Skeletal muscle tissue (tissue), 4 donors: Measurements from ENCODE around the gene ATP11C. TPM values are rescaled to one million over a fixed set of nuclear protein-coding genes. Genes with fewer than 3 reads are reported as not detected.
"Not testable (repeated sequence)": the region's sequence is repeated elsewhere in the genome, so short reads cannot be mapped to it uniquely, and the experiment has no call there.

Experiments
- H3K27ac ChIP-seq: one replicate; pipeline ENCODE4 v1.7.0; 2013; ENCODE audit warnings: mild to moderate bottlenecking, low read depth, low read length, inconsistent platforms
- H3K27me3 ChIP-seq, 3 donors: one replicate each; pipeline ENCODE4 v1.7.0; 2013; ENCODE audit warnings: low read length in 3 of 3; ENCODE audit not compliant: control insufficient read depth in 3 of 3, insufficient read depth in 3 of 3
- H3K36me3 ChIP-seq, 3 donors: one replicate each; pipeline ENCODE4 v1.7.0; 2013; ENCODE audit warnings: low read length in 3 of 3; ENCODE audit not compliant: control insufficient read depth in 3 of 3, insufficient read depth in 3 of 3
- H3K4me1 ChIP-seq, 3 donors: one replicate each; pipeline ENCODE4 v1.7.0; 2013; ENCODE audit warnings: low read length in 3 of 3, mild to moderate bottlenecking in 3 of 3; ENCODE audit not compliant: control insufficient read depth in 3 of 3, insufficient read depth in 3 of 3
- H3K4me3 ChIP-seq, 3 donors: one replicate each; pipeline ENCODE4 v1.7.0; 2013; ENCODE audit warnings: low read length in 3 of 3
- H3K9ac ChIP-seq, 3 donors: one replicate each; pipeline ENCODE4 v1.7.0; 2013; ENCODE audit warnings: low read length in 3 of 3, mild to moderate bottlenecking in 3 of 3, moderate library complexity in 2 of 3, low read depth in 1 of 3
- H3K9me3 ChIP-seq, 3 donors: one replicate each; pipeline ENCODE4 v1.7.0; 2013; ENCODE audit warnings: low read length in 3 of 3; ENCODE audit not compliant: control insufficient read depth in 3 of 3
- total RNA-seq: library from RNA; depleted of rRNA; stranded (reverse); fragments of >200 nt; gene quantifications from one replicate; pipeline ENCODE4 v1.2.3, GENCODE V29; 2014
- donor health status: Osteomylitis.

The ATP11C gene
- total RNA-seq, 1 donor from 2014 or later, result 17.7 TPM

DNA sequence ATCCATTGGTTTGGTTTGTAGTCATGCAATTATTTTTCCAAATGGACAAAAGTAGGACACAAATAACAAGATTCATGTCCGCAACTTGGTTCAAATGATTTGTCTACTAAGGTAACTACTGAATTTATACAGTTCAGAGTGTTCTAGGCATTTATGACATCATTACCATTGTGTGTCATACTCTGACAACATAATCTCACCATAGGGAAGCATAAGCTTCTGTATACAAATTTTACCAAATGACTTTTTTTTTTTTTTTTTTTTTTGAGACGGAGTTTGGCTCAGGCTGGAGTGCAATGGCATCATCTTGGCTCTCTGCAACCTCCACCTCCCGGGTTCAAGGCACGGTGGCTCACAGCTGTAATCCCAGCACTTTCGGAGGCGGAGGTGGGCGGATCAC, 32.6 kb upstream of the ATP11C start, which contains the start of gene CXorf66:
TSS of gene CXorf66 (minus strand) at position 101 of the 400 bp plus-strand sequence. CDS start at position 76, 25 bp downstream.
- Histone ChIP-seq H3K27me3 (no peaks in the 10 kb centered on the region), H3K4me1 (no peaks in the 10 kb centered on the region), H3K9ac (no peak within 1 kb of the TSS), H3K27ac (no peak within 1 kb of the TSS), H3K36me3 (no peaks in the 10 kb centered on the region), H3K9me3 (no peaks in the 10 kb centered on the region), H3K4me3 (no peak within 1 kb of the TSS)

DNA sequence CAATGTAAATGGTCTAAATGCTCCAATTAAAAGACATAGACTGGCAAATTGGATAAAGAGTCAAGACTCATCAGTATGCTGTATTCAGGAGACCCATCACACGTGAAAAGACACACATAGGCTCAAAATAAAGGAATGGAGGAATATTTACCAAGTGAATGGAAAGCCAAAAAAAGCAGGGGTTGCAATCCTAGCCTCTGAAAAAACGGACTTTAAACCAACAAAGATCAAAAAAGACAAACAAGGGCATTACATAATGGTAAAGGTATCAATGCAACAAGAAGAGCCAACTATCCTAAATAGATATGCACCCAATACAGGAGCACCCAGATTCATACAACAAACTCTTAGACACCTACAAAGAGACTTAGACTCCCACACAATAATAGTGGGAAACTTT, 28.2 kb upstream of the ATP11C start:
- H3K27ac ChIP-seq, H3K4me3 ChIP-seq, H3K9me3 ChIP-seq, H3K27me3 ChIP-seq, H3K4me1 ChIP-seq, H3K9ac ChIP-seq, H3K36me3 ChIP-seq: not testable (repeated sequence)

DNA sequence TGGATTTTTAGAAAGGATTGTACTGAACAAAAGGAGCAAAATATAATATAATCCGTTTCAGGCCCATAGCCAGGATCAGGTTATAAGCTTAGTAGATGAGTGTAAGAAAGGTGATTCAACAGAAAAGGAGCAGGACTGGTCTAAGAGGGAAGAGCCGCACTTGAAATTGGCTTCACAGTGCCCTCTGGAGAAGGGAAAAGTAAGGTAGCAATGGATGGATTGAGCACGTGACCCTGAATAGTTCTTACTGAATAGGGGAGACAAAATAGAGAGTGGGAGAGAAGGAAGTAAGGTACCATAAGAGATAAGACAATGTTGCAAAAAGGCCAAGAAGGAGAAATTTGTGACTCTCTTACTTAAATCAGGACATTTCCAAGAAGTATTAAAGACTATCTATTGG, 16.9 kb upstream of the ATP11C start:
- Histone ChIP-seq H3K27ac (no peak overlapping the region), H3K4me1 (no peaks in the 10 kb centered on the region), H3K27me3 (no peaks in the 10 kb centered on the region), H3K9me3 (no peaks in the 10 kb centered on the region), H3K36me3 (no peaks in the 10 kb centered on the region), H3K4me3 (no peak overlapping the region), H3K9ac (no peak overlapping the region)

DNA sequence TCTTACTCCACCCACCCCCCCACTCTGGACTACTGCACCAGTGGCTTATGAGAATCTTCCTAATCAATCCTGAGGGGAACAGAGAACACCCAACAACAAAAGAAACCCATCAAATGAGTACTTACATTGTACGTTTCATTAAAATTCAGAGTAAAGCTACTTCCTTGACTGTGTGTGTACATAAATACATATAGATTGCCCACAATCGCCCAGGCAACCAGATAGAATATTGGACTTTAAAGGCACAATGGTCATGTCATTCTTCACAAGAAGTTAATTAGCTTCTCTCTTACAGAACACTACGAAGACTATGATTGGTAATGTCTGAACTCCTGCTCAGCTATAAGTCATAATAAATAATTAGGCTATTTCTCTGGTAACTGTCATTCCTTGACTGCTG, 12.2 kb upstream of the ATP11C start:
- Histone ChIP-seq H3K4me1 (no peaks in the 10 kb centered on the region), H3K9ac (no peak overlapping the region), H3K27me3 (no peaks in the 10 kb centered on the region), H3K9me3 (no peaks in the 10 kb centered on the region), H3K27ac (no peak overlapping the region), H3K36me3 (no peaks in the 10 kb centered on the region), H3K4me3 (no peak overlapping the region)

DNA sequence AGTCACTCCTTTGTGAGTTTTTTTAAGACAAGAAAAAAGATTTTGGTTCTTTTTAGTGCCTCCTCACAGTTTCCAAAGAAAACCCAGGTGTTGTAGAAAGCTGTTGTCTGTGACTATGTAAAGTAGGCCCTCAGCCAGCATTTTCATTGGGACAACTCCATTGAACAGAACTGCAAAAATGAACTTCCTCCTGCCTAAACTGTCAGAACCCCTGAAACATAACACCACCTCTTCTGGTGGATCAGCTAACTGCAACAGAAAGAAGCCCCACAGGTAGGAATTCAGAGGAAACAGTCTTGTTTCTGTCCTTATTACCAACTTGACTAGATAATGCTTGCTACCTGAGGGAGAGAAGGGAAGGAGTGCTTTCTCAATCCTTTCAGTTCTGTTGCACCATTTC, 3.4 kb upstream of the ATP11C start:
- no peaks in the 10 kb centered on the region for H3K4me1 ChIP-seq

DNA sequence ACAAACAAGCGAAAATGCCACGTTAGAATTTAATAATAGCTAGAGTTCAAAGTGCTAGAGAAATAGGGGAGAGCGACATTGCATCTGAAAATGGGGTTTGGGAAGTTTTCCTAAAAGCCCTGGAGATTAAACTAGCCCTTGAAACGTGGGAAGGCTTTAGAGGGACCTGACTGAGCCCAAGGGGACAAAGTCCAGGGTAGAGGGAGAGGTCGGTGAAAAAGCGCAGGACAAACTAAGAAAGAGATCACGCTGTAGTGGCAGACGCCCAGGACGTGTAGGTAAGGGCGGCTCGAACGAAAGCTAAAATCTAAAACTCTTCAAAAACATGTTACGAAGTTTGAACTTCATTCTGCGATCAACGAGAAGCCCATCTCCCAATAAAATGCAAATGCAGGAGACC, 1.1 kb upstream of the ATP11C start:
- no peaks in the 10 kb centered on the region for H3K4me1 ChIP-seq
- peak overlapping the region; percentile 59 to 76 (median 72) for H3K9ac ChIP-seq
- peaks cover 0 to 4% (median 0%) of the 10 kb centered on the region in 3 donors for H3K27me3 ChIP-seq
- H3K4me3 ChIP-seq, result peak overlapping the region; percentile 68 to 74 (median 74)
- no peaks in the 10 kb centered on the region for H3K9me3 ChIP-seq
- no peaks in the 10 kb centered on the region for H3K36me3 ChIP-seq
- H3K27ac ChIP-seq, result peak overlapping the region; percentile 91

More for the DNA sequence above, 3.4 kb upstream of the ATP11C start:
- Histone ChIP-seq H3K4me3 (no peak overlapping the region), H3K36me3 (no peaks in the 10 kb centered on the region), H3K27me3 (no peaks in the 10 kb centered on the region), H3K27ac (no peak overlapping the region), H3K9ac (no peak overlapping the region), H3K9me3 (no peaks in the 10 kb centered on the region)

DNA sequence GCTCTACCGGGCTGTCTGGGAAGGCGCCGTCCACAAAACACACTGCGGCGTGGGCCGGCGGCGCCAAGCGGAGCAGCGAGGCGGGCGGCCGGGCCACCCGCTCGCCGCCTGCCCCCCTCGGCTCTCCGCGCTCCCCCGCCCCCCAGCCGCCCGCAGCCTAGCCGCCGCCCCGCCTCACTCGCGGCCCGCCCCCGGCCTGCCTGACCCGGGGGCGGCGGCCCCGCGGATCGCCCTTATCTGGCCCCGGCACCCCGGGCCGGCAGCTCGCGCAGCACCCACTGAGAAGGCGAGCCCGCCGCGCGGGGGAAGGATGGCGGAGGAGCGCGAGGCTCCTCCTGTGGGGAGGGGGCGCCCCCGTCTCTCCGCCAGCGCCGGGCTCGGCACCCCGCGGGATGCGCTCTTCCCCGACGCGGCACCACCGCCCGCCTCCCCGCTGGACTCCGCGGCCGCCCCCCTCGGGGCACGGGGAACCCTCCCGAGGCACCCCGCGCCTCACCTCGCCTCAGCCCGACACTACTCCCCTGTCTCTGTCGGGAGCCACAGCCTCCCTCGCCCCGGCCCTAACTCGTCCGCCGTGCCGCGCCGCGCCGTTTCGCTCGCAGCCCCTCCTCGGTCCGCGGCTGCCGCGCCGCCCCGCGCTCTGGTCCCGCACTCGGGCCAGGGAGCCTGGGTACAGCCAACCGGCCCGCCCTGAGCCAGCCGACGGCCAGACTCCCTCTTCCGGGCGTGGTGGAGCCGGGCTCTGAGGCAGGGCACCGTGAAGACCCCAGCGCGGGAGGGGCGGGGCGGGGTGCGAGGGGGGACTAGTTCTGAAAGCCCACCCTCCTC, 566 bp downstream of the ATP11C start:
- Histone ChIP-seq H3K36me3 (no peaks in the 10 kb centered on the region), H3K4me1 (no peaks in the 10 kb centered on the region), H3K4me3 (peak overlapping the region; percentile 74 to 76 (median 74)), H3K27ac (peak overlapping the region; percentile 91), H3K9ac (peak overlapping the region; percentile 61 to 76 (median 75)), H3K27me3 (peaks cover 0 to 4% (median 0%) of the 10 kb centered on the region in 3 donors), H3K9me3 (no peaks in the 10 kb centered on the region)

DNA sequence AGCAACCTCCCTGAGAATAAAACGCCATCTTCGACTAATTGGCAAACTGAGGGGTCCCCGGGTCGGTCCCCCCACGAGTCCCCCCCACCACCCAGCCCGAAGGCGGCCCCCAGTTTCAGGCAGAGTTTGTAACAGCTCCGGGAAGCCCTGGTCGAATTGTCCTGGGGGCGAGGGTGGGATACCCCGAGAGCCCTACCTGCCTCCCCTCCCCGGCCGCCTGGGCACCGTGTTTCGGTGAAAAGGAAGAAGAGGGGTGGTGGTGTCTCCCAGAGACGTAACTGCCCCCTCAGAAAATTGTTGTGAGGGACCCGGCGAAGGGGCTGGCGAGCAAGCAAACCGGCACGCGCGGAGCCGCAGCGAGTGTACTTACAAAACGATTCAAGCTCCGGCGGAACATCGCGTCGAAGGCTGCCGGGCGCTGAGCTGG, 1.2 kb downstream of the ATP11C start:
- H3K4me1 ChIP-seq, result no peaks in the 10 kb centered on the region
- peaks cover 0 to 4% (median 0%) of the 10 kb centered on the region in 3 donors for H3K27me3 ChIP-seq
- H3K9ac ChIP-seq, result peak overlapping the region; percentile 65 to 75 (median 66)
- no peaks in the 10 kb centered on the region for H3K9me3 ChIP-seq
- H3K4me3 ChIP-seq, result peak overlapping the region; percentile 65 to 72 (median 66)
- peak overlapping the region; percentile 64 for H3K27ac ChIP-seq
- H3K36me3 ChIP-seq, result no peaks in the 10 kb centered on the region

DNA sequence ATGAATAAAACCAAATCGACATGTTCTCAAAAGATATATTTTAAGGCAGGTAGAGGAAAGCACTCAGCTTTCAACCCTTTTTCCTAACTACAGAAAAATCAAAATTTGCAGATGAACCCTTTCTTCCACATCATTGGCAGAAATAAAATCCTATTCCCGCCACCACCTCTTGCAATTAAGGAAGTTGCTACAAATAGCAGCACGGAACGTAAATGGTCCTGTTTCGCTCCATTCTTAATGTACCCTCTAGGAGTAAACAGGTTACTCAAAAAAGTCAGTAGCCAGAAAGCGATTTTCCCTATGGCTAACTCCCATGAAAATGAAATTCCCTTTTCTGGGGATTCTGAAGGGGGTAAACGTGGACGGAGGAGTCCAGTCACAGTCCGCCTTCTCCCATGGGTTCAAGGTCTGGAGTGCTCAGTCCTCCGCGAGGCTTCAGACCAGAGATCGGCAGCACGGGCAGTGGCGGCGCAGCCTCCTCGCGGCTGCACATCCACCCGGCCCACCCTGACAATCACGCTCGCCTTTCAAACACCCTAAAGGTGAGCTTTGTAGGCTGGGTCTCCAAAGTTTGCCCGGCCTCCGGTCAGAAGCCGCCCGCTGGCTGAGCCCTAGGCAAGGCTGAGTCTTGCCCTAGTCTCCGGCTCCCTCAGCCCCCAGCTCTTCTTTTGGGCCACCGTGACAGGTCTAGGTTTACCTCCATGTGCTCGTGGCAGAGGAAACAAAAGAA, 1.8 kb downstream of the ATP11C start:
- H3K27ac ChIP-seq, result no peak overlapping the region
- H3K4me3 ChIP-seq, result peak overlapping the region; percentile 61 to 66 (median 65)

DNA sequence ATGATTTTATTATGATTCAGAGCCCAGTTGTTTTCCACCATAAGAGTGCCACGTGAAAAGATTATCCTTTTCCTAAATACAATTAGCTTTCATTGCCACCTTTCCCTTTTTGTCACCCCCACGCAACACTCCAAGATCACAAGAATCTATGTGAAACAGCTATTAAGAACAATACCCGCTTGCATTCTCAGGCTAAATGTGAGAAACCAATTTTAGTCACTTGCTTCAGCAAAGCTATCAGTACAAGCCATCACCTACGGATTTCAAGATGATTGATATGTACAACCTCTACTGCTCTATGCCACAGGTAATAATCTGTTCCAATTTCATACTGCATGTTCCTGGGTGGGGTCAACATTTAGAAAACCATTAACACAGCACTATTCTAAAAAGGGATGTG, 2.5 kb downstream of the ATP11C start:
- H3K9me3 ChIP-seq, result no peaks in the 10 kb centered on the region
- no peaks in the 10 kb centered on the region for H3K4me1 ChIP-seq
- H3K27ac ChIP-seq, result no peak overlapping the region
- H3K9ac ChIP-seq, result no peak overlapping the region
- H3K4me3 ChIP-seq, result no peak overlapping the region
- H3K36me3 ChIP-seq, result no peaks in the 10 kb centered on the region
- peaks cover 0 to 4% (median 0%) of the 10 kb centered on the region in 3 donors for H3K27me3 ChIP-seq

More for the DNA sequence above, 1.8 kb downstream of the ATP11C start:
- Histone ChIP-seq H3K9ac (peak overlapping the region; percentile 38 to 66 (median 65)), H3K9me3 (no peaks in the 10 kb centered on the region), H3K27me3 (peaks cover 0 to 4% (median 0%) of the 10 kb centered on the region in 3 donors), H3K36me3 (no peaks in the 10 kb centered on the region), H3K4me1 (no peaks in the 10 kb centered on the region)
